ENCODE data around the gene GPRC5B.

DNA sequence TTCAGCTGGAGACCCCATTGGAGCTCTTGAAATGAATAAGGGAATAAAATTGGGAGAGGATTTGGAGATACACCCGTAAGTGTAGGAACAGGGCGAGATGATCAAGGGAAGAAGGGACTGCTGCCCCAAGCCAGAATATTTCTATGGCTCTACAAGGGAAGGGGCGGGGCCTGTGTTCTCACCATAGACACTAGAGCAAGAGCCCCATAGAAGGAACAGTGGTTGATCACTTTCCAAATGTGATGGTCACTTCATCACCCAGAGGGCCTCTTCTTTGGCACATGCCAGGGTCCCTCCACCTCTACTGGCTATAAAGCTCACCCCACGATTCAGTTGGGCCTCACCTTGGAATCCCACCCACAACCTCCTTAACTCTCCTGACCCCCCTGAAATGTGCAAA, 25.0 kb downstream of the GPRC5B start:
- TF ChIP-seq CTCF (IDR thresholded peaks at IDR 0.05), result no peak
- TF ChIP-seq POLR2A (IDR thresholded peaks at IDR 0.05), result no peak

Data from thyroid gland (tissue), 4 donors.